Stomach (tissue), 9 donors: ENCODE measurements around the gene GJA1. TPM values are rescaled to one million over a fixed set of nuclear protein-coding genes. Genes with fewer than 3 reads are reported as not detected.

Source experiments
- DNase-seq, 2 donors: peaks; one replicate each; pipeline versions ENCODE4 v3.0.0 to v3.0.0-alpha.2; 2013 to 2019
- H3K27ac ChIP-seq, 5 donors: fragments of 200-600 bp in 4 of 5; sonication (generic) in 4 of 5; one replicate each; pipeline ENCODE4 v1.5.1; 2013 to 2019; ENCODE audit warnings: mild to moderate bottlenecking in 1 of 5, moderate library complexity in 1 of 5
- H3K27me3 ChIP-seq, 3 donors: fragments of 200-600 bp; sonication (generic); one replicate each; pipeline ENCODE4 v1.5.1; 2017 to 2019; ENCODE audit warnings: mixed run types in 1 of 3
- H3K36me3 ChIP-seq, 4 donors: fragments of 200-600 bp; sonication (generic); 1 replicate in 3 of 4; 2 replicates in 1 of 4; pipeline ENCODE4 v1.5.1; 2016 to 2019
- H3K4me1 ChIP-seq, 4 donors: fragments of 200-600 bp; sonication (generic); one replicate each; pipeline ENCODE4 v1.5.1; 2016 to 2019
- H3K4me3 ChIP-seq, 4 donors: fragments of 200-600 bp; sonication (generic) in 3 of 4; one replicate each; pipeline ENCODE4 v1.5.1; 2016 to 2019; ENCODE audit warnings: mild to moderate bottlenecking in 1 of 4
- H3K9me3 ChIP-seq, 4 donors: fragments of 200-600 bp; sonication (generic); one replicate each; pipeline ENCODE4 v1.5.1; 2016 to 2019
- EP300 ChIP-seq: sonication (generic); formaldehyde crosslinking; IDR thresholded peaks from one replicate; pipeline ENCODE4 v1.6.1; 2017; ENCODE audit warnings: antibody characterized with exemption
- POLR2A ChIP-seq, 4 donors: fragments of 450-650 bp; IDR thresholded peaks; one replicate each; pipeline ENCODE4 v1.6.1; 2016; ENCODE audit warnings: antibody characterized with exemption in 4 of 4, control low read depth in 2 of 4, mild to moderate bottlenecking in 1 of 4, moderate library complexity in 1 of 4
- POLR2AphosphoS5 ChIP-seq, 3 donors: sonication (generic); formaldehyde crosslinking; IDR thresholded peaks; one replicate each; pipeline ENCODE4 v1.6.1; 2016; ENCODE audit warnings: antibody characterized with exemption in 3 of 3
- WGBS, 5 donors: extraction: QIAGEN DNeasy Blood & Tissue Kit in 3 of 5; methylation state at CpG; one replicate each; pipeline versions ENCODE4 v1.1.5 to v1.1.7; 2013 to 2018; 5-methylcytosine and 5-hydroxymethylcytosine counted together
- intact Hi-C: fragments of 100-400 bp; cut with DNase I; formaldehyde crosslinking; loops from one replicate; pipeline ENCODE4 v1.15.1; 2023; ENCODE audit warnings: low total_unique reads
- polyA plus RNA-seq, 3 donors: library from polyadenylated mRNA; stranded (reverse); fragments of 200-250 nt; gene quantifications; one replicate each; pipeline ENCODE4 v1.2.3, GENCODE V29; 2013
- total RNA-seq, 5 donors: library from RNA; depleted of rRNA; stranded (reverse); fragments of >200 nt; gene quantifications; one replicate each; pipeline versions ENCODE4 v1.1.0 to v1.2.3, GENCODE V29; 2014 to 2016
- TF ChIP-seq, protein P1 (sequence below), 7 experiments: fragments of 450-650 bp in 4 of 7; fragments of 200-600 bp in 3 of 7; sonication (generic) in 3 of 7; IDR thresholded peaks; one replicate each; pipeline ENCODE4 v1.5.1; 2016 to 2019; ENCODE audit warnings: antibody characterized with exemption in 7 of 7, control low read depth in 2 of 7, mild to moderate bottlenecking in 1 of 7
- donor health status: healthy with polysubstance abuse.
- donor health status: Bipolar disorder and iron deficiency.
- donor health status: healthy.

GJA1 gene
- total and polyA plus RNA-seq, 8 donors: 0.29 to 99.1 (median 18.8) TPM

DNA sequence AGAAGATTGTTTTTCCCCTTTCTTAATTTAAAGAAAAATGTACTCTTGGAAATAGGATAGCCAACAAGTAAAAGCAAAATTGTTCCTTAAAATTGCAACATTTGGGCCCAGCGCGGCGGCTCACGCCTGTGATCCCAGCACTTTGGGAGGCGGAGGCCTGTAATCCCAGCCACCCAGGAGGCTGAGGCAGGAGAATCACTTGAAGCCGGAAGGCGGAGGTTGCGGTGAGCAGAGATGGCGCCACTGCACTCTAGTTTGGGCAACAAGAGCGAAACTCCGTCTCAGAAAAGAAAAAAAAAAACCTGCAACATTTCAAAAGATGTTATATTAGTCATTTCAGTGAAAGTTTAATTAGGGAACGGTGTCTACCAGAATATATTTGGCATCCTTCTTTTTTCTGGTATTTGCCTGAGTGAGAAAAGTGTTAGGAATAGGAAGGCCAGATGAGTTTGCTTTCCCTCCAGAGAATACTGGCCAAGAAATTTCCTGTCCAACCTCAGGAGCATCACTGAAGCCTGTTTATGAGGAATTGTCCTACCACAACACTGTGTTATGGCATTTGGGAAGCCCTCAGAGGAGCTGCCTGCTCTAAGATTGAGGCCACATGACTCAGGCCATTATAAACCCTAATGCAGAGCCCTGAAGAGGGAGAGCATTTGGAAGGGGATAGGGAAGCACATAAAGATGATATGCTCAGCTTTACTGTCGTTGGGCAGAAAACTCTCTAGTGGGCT is 1.2 kb upstream of the GJA1 start:
- Histone ChIP-seq H3K36me3 (no peaks in the 10 kb centered on the region), H3K4me3 (no peak overlapping the region), H3K9me3 (no peaks in the 10 kb centered on the region), H3K27me3 (peaks cover 0 to 20% (median 13%) of the 10 kb centered on the region in 3 donors), H3K27ac (peak overlapping the region in 2 of 5 donors; percentile 25 to 54), H3K4me1 (peaks cover 0 to 35% (median 16%) of the 10 kb centered on the region in 4 donors)
- intact Hi-C loops: loop anchor here (10.0 kb wide), 1 partner anchor 601 kb away; no protein-coding TSS in a partner anchor
- WGBS, 5 donors: 89 to 95% (median 92%) methylated on average over 13 of the region's 13 CpGs
- DNase-seq: no peak
- TF ChIP-seq POLR2A (IDR thresholded peaks at IDR 0.05) (no peak), EP300 (no peak), POLR2AphosphoS5 (IDR thresholded peaks at IDR 0.05) (no peak)
- TF ChIP-seq, protein P1, sequence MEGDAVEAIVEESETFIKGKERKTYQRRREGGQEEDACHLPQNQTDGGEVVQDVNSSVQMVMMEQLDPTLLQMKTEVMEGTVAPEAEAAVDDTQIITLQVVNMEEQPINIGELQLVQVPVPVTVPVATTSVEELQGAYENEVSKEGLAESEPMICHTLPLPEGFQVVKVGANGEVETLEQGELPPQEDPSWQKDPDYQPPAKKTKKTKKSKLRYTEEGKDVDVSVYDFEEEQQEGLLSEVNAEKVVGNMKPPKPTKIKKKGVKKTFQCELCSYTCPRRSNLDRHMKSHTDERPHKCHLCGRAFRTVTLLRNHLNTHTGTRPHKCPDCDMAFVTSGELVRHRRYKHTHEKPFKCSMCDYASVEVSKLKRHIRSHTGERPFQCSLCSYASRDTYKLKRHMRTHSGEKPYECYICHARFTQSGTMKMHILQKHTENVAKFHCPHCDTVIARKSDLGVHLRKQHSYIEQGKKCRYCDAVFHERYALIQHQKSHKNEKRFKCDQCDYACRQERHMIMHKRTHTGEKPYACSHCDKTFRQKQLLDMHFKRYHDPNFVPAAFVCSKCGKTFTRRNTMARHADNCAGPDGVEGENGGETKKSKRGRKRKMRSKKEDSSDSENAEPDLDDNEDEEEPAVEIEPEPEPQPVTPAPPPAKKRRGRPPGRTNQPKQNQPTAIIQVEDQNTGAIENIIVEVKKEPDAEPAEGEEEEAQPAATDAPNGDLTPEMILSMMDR (IDR thresholded peaks at IDR 0.05): no peak

DNA sequence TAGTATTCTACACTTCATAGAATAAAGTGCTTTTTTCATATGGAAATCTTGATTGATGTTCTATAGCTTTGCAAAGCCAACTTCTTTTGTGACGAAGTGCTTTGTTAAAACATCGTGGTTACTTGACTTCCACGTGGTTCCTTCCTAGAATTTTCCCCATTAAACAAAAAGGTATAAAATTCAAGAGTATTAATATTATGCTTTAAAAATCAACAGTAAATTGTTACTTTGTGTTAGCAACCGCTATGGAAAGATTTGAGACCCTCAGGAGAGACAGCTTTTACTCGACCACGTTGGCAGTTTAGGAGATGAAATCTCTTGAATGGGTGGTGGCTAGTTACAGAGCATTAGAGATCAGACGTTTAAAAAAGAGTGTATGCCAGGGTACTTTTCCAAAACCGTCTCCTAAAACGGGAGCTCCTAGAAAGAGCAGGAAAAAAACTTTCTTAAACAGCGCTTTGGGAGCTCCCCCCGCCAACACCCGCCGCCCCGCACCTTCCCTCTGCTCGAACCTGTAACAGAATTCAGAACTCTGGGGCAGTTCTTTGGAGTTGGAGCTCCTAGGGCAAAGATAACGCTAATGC is 920 bp downstream of the GJA1 start:
- H3K27ac ChIP-seq: peak overlapping the region in 4 of 5 donors; percentile 83 to 85 (median 84)
- no peaks in the 10 kb centered on the region for H3K9me3 ChIP-seq
- H3K4me1 ChIP-seq: peaks cover 0 to 33% (median 11%) of the 10 kb centered on the region in 4 donors
- no peaks in the 10 kb centered on the region for H3K36me3 ChIP-seq
- WGBS, 5 donors: 3% methylated on average over 16 of the region's 16 CpGs
- H3K4me3 ChIP-seq: peak overlapping the region; percentile 57 to 66 (median 58)
- TF ChIP-seq POLR2AphosphoS5 (IDR thresholded peaks at IDR 0.05) (no peak), EP300 (no peak), POLR2A (IDR thresholded peaks at IDR 0.05) (no peak)
- TF ChIP-seq, protein P1 (IDR thresholded peaks at IDR 0.05): no peak
- intact Hi-C loops: loop anchor here (10.0 kb wide), 1 partner anchor 598 kb away; no protein-coding TSS in a partner anchor
- peak in 1 of 2 donors; percentile 41 for DNase-seq
- H3K27me3 ChIP-seq: peaks cover 0 to 20% (median 13%) of the 10 kb centered on the region in 3 donors

DNA sequence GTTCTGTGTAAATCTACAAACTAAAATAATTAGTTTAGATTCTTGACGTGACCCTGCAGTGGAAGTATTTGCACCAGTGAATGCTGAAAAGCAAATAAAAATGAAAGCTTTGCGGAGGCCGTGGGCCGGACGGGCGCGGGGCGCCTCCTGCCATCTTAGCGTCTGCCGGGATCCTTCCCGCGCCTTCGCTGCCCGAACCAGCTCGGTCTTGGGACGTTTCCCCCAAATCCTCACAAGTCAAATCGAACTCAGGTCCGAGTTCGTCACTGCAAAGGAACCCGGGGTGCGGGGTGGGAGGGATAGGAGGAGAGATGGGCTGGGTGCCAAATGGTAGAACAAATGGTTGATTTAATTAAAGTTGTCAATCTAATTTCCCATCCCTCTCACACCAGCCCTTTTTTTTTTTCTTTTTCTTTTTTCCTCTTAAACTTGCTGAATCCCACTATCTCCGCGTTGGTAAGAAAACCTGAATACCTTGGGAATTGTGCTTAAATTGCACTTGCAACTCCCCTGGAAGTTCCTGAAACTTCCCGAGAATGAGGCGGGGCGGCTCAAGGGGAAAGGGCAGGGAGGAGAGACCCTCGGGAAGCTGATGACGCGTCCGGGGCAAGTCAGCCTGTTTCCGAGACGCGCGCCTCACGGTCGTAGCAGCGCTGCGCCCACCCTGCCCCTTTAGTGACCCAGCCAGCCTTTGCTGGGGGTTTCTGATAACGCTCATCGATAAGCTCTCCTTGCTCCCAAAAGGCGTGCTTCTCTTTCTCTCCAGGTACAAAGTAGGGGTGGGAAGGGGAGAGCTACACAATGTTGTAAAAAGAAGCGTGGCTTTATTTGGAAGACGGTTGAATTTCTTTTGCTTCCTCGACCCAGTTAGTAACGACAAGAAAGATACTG is 1.8 kb downstream of the GJA1 start:
- DNase-seq: peak in 1 of 2 donors; percentile 80
- Histone ChIP-seq H3K36me3 (no peaks in the 10 kb centered on the region), H3K9me3 (no peaks in the 10 kb centered on the region), H3K4me3 (peak overlapping the region; percentile 57 to 66 (median 58)), H3K27ac (peak overlapping the region; percentile 62 to 85 (median 83)), H3K27me3 (peaks cover 0 to 20% (median 13%) of the 10 kb centered on the region in 3 donors), H3K4me1 (peaks cover 0 to 33% (median 11%) of the 10 kb centered on the region in 4 donors)
- TF ChIP-seq POLR2AphosphoS5 (IDR thresholded peaks at IDR 0.05) (no peak), EP300 (no peak), POLR2A (IDR thresholded peaks at IDR 0.05) (no peak)
- TF ChIP-seq, protein P1 (IDR thresholded peaks at IDR 0.05): no peak
- intact Hi-C loops: loop anchor here (10.0 kb wide), 1 partner anchor 598 kb away; no protein-coding TSS in a partner anchor
- 0 to 3% (median 1%) methylated on average over 44 to 45 of the region's 45 CpGs for WGBS, 5 donors
